K562 (cell line): ENCODE measurements around the gene AP1M1. TPM values are rescaled to one million over a fixed set of nuclear protein-coding genes. Genes with fewer than 3 reads are reported as not detected.
A peak's percentile ranks its signal among the peaks of the same experiment; 100 is the strongest.

Experiments
- C11orf30 ChIP-seq: fragments of 450-650 bp; IDR thresholded peaks from 2 replicates; pipeline ENCODE4 v1.6.1; 2016; ENCODE audit warnings: low read depth, mild to moderate bottlenecking
- CREM ChIP-seq: IDR thresholded peaks from 2 replicates; pipeline ENCODE4 v1.6.1; 2014; ENCODE audit warnings: antibody characterized with exemption, low read depth
- CXXC5 ChIP-seq: fragments of 250-450 bp; sonication (Bioruptor Pico); IDR thresholded peaks from 2 replicates; pipeline ENCODE4 v1.8.0; 2022; ENCODE audit warnings: inconsistent platforms, mild to moderate bottlenecking, moderate library complexity
- DPF2 ChIP-seq: fragments of 450-650 bp; IDR thresholded peaks from 2 replicates; pipeline ENCODE4 v1.6.1; 2016
- ELF1 ChIP-seq: fragments of 200-800 bp; sonication (Bioruptor generic); IDR thresholded peaks from 2 replicates; pipeline ENCODE4 v1.6.1; 2016; ENCODE audit warnings: missing genetic modification characterization, missing compliant biosample characterization
- ETS2 ChIP-seq: IDR thresholded peaks from 2 replicates; pipeline ENCODE4 v1.6.1; 2016; ENCODE audit warnings: borderline replicate concordance, missing genetic modification characterization, mild to moderate bottlenecking, moderate library complexity, missing compliant biosample characterization; ENCODE audit not compliant: poor library complexity, severe bottlenecking
- GATAD2B ChIP-seq: fragments of 450-650 bp; IDR thresholded peaks from 2 replicates; pipeline ENCODE4 v1.6.1; 2017; ENCODE audit warnings: mild to moderate bottlenecking, borderline replicate concordance
- HBP1 ChIP-seq: fragments of 450-650 bp; formaldehyde crosslinking; IDR thresholded peaks from 2 replicates; pipeline ENCODE4 v1.4.0; 2022; ENCODE audit warnings: missing genetic modification characterization
- HMBOX1 ChIP-seq: sonication (generic); IDR thresholded peaks from 2 replicates; pipeline ENCODE4 v1.6.1; 2016
- JUN ChIP-seq, 2 experiments: sonication (generic) in 1 of 2; formaldehyde crosslinking in 1 of 2; IDR thresholded peaks; 2 replicates each; pipeline versions ENCODE4 v1.6.1 to v1.8.0; 2012 to 2022; ENCODE audit warnings: borderline replicate concordance in 2 of 2, mild to moderate bottlenecking in 2 of 2, improper control_type of control experiment in 1 of 2, low read depth in 1 of 2, low read length in 1 of 2, missing genetic modification reagents in 1 of 2
- JUND ChIP-seq, 2 experiments: IDR thresholded peaks; 2 replicates in 1 of 2; 3 replicates in 1 of 2; pipeline ENCODE4 v1.6.1; 2011; ENCODE audit warnings: borderline replicate concordance in 2 of 2, low read depth in 2 of 2, low read length in 2 of 2, improper control_type of control experiment in 1 of 2, missing biosample characterization in 1 of 2, missing genetic modification characterization in 1 of 2, missing genetic modification reagents in 1 of 2
- MAZ ChIP-seq, 2 experiments: fragments of 450-650 bp in 1 of 2; sonication (generic) in 1 of 2; formaldehyde crosslinking; IDR thresholded peaks in 1 of 2; conservative IDR thresholded peaks in 1 of 2; 2 replicates each; pipeline versions ENCODE4 v1.4.0 to v1.5.0; 2020; ENCODE audit warnings: mild to moderate bottlenecking in 1 of 2, missing genetic modification reagents in 1 of 2
- NUFIP1 ChIP-seq: fragments of 450-650 bp; IDR thresholded peaks from 2 replicates; pipeline ENCODE4 v1.6.1; 2018; ENCODE audit not compliant: partially characterized antibody
- RBFOX2 ChIP-seq: fragments of 200-400 bp; formaldehyde crosslinking; IDR thresholded peaks from 2 replicates; pipeline ENCODE4 v1.6.1; 2017; ENCODE audit warnings: low read depth, mild to moderate bottlenecking, low read length, moderate library complexity
- SRSF9 ChIP-seq: fragments of 200-400 bp; formaldehyde crosslinking; IDR thresholded peaks from 2 replicates; pipeline ENCODE4 v1.6.1; 2017; ENCODE audit warnings: low read depth, low read length, borderline replicate concordance
- TAF7 ChIP-seq: fragments of 450-650 bp; IDR thresholded peaks from 2 replicates; pipeline ENCODE4 v1.6.1; 2016; ENCODE audit warnings: missing genetic modification characterization, missing compliant biosample characterization
- TFAP4 ChIP-seq: sonication (generic); formaldehyde crosslinking; IDR thresholded peaks from 2 replicates; pipeline ENCODE4 v1.8.0; 2022; ENCODE audit warnings: missing genetic modification reagents, mild to moderate bottlenecking, moderate library complexity, borderline replicate concordance
- ZNF592 ChIP-seq: fragments of 450-650 bp; IDR thresholded peaks from 2 replicates; pipeline ENCODE4 v1.6.1; 2017; ENCODE audit warnings: antibody characterized with exemption, mild to moderate bottlenecking
- polyA plus RNA-seq, 8 experiments: library from polyadenylated mRNA; depleted of rRNA in 4 of 8; stranded (reverse) in 5 of 8; unstranded in 3 of 8; fragments of >200 nt; fragmentation: Nextera tagmentation in 2 of 8; fragmentation: Illumina TruSeq in 1 of 8; extraction: Ambion mirVana in 2 of 8; extraction: Trizol in 1 of 8; gene quantifications; 2 replicates each; pipeline versions ENCODE4 v1.2.1 to v1.2.3, GENCODE V29; 2011 to 2014; ENCODE audit warnings: inconsistent platforms in 1 of 8, missing spikeins in 1 of 8
- total RNA-seq, 7 experiments: library from RNA; depleted of rRNA in 6 of 7; stranded (reverse); fragments of >200 nt in 6 of 7; fragmentation: Illumina TruSeq in 2 of 7; extraction: Trizol in 2 of 7; gene quantifications; 2 replicates each; pipeline versions ENCODE4 v1.2.1 to v1.2.3, GENCODE V29; 2011 to 2021; ENCODE audit warnings: low replicate concordance in 1 of 7

The AP1M1 gene
- total and polyA plus RNA-seq, 9 of the 15 experiments (the other 6 are each of a cell fraction or from before 2014, with no cell fraction given) = 0.87 to 56.2 (median 29.1) TPM

GRCh38 chr19:16197622-16198369, at the start of gene AP1M1 (continued):
- TF ChIP-seq CREM = peak; percentile 2; the same call in 1 of the 2 replicates
- TF ChIP-seq ZNF592 = no peak
- peak; percentile 99 for TF ChIP-seq ELF1
- no peak for TF ChIP-seq JUND (IDR thresholded peaks at IDR 0.05; ENCODE audit: borderline replicate concordance, low read depth, low read length)
- TF ChIP-seq JUND (tag; IDR thresholded peaks at IDR 0.05; ENCODE audit: borderline replicate concordance, low read depth, low read length) = no peak; the same call in 2 of the 3 replicates
- peak; percentile 71 for TF ChIP-seq CXXC5 (CRISPR knock-in tag)
- peak; percentile 88 for TF ChIP-seq RBFOX2
- peak; percentile 37; the same call in 1 of the 2 replicates for TF ChIP-seq C11orf30
- TF ChIP-seq SRSF9 = no peak
- peak; percentile 49 for TF ChIP-seq DPF2
- TF ChIP-seq MAZ (CRISPR knock-in tag; conservative IDR thresholded peaks at IDR 0.05 in 1 of 2, IDR thresholded peaks at IDR 0.05 in 1 of 2) = peak in 1 of 2 experiments; percentile 70; a peak in 3 of 4 replicates
- TF ChIP-seq JUN (IDR thresholded peaks at IDR 0.05; ENCODE audit: borderline replicate concordance, low read depth, low read length) = 0 out of 2 replicates have a peak, but pooled peaks have one; percentile 29
- no peak for TF ChIP-seq JUN (CRISPR knock-in tag; IDR thresholded peaks at IDR 0.05; ENCODE audit: borderline replicate concordance)
- peak; percentile 94; the same call in 1 of the 2 replicates for TF ChIP-seq TFAP4
- no peak for TF ChIP-seq ETS2 (tag)
- TF ChIP-seq GATAD2B = no peak; the same call in 1 of the 2 replicates
- TF ChIP-seq TAF7 = 0 out of 2 replicates have a peak, but pooled peaks have one; percentile 29
- TF ChIP-seq NUFIP1 = no peak
- no peak for TF ChIP-seq HBP1 (CRISPR knock-in tag)
- peak; percentile 13; the same call in 1 of the 2 replicates for TF ChIP-seq HMBOX1
